Mucosa of descending colon (tissue), 3 donors: Measurements from ENCODE around the gene COL4A2. TPM values are rescaled to one million over a fixed set of nuclear protein-coding genes. Genes with fewer than 3 reads are reported as not detected.
"Not testable (repeated sequence)": the region's sequence is repeated elsewhere in the genome, so short reads cannot be mapped to it uniquely, and the experiment has no call there.

ENCODE experiments used
- ATAC-seq: fragments of 200-7000 bp; cut with Tn5 transposase; one replicate; pipeline ENCODE4 v1.9.1; 2020; ENCODE audit warnings: mild to moderate bottlenecking, moderate library complexity
- DNase-seq, 3 donors: peaks; one replicate each; pipeline ENCODE4 v3.0.0-alpha.2; 2020
- H3K36me3 ChIP-seq: fragments of 200-600 bp; one replicate; pipeline ENCODE4 v1.8.0; 2021; ENCODE audit warnings: low read depth, mild to moderate bottlenecking
- H3K4me1 ChIP-seq: fragments of 200-600 bp; one replicate; pipeline ENCODE4 v1.8.0; 2021; ENCODE audit warnings: low read depth, mild to moderate bottlenecking
- H3K4me3 ChIP-seq: fragments of 200-600 bp; one replicate; pipeline ENCODE4 v1.8.0; 2021; ENCODE audit warnings: mild to moderate bottlenecking
- H3K9me3 ChIP-seq: fragments of 200-600 bp; one replicate; pipeline ENCODE4 v1.8.0; 2021; ENCODE audit warnings: mild to moderate bottlenecking
- CTCF ChIP-seq: fragments of 200-600 bp; IDR thresholded peaks from one replicate; pipeline ENCODE4 v1.8.0; 2022; ENCODE audit warnings: antibody characterized with exemption, mild to moderate bottlenecking
- intact Hi-C, 2 donors: fragments of 100-400 bp; cut with DNase I in 1 of 2; cut with micrococcal nuclease in 1 of 2; formaldehyde crosslinking; loops; one replicate each; pipeline versions ENCODE4 v1.11.0 to v1.11.1; 2022; cut with DNase I, micrococcal nuclease
- total RNA-seq, 3 donors: library from RNA; stranded (reverse); fragmentation: NEBNext Ultra II Directional in 2 of 3; extraction: Animal tissue kit (Norgen Biotek cat#: 25700) in 2 of 3; gene quantifications; one replicate each; pipeline versions ENCODE4 v1.2.1 to v1.2.4, GENCODE V29; 2021 to 2023
- donor health status: DM: no; HTN: no; CAD: no; lungs with moderate emphysema.
- donor health status: DM: no; HTN: no; CAD: no.
- donor health status: DM: no; HTN: yes; CAD: no.

COL4A2 gene
- total RNA-seq, 3 donors from 2014 or later: 33.5 to 389 (median 74.2) TPM

DNA sequence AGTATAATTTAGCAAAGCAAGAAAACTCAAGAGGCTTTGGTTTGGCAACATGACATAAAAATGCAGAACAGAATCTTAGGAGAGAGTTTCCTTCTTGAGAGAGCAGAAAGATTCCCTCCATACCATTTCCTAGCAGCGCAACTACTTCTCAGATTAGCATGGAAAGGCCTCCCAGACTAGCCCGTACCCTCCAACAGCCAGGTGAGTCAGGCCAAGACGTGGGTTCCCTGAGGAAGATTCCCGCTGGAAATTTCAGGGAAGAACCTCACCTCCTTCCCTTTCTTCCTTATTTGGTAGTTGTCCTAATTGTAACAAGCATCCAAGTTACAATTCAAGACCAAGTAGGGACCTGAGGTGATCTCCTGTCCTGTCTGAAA lies 12.3 kb downstream of the COL4A2 start:
- Histone ChIP-seq H3K36me3 (no peaks in the 10 kb centered on the region), H3K9me3 (no peaks in the 10 kb centered on the region), H3K4me1 (no peaks in the 10 kb centered on the region), H3K4me3 (no peak overlapping the region)
- TF ChIP-seq CTCF: no peak
- ATAC-seq (no peak), DNase-seq (no peak)
- intact Hi-C loops: no loop called here

DNA sequence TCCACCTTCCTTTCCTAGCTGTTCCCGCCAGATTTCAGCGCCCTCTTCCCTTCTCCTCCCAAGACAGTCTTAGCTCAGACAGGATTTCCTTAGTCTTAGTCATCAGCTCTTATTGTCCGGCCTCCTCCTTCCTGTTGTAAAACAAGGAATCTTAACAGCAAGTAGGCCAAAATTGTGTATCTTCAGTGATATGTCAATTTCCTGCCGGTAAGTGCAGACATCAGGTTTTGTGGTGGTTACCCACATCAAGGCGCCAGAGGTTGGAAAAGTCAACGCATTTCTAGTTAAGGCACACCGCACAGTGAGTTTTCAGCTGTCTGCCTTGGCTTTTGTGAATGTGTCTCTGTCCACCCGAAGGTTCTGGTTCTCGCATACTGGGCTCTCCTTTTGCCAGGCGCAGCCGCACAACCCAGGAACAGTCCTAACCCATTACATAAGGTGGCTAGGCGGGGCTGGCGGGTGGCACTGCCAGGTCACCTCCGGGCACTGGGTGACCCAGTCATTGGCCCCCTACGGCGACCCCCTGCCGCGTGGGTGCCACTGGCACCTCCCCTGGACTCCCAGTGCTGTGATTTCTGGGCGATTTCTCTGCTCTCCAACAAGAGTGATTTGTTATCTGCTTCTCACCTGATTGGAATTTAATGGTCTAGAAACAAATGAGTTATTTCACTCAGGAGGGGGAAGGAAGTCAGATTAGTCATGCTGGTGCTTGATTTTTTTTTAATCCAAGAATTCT lies 12.9 kb downstream of the COL4A2 start:
- DNase-seq (no peak), ATAC-seq (peak; percentile 29)
- Histone ChIP-seq H3K9me3 (no peaks in the 10 kb centered on the region), H3K4me1 (no peaks in the 10 kb centered on the region), H3K36me3 (no peaks in the 10 kb centered on the region), H3K4me3 (no peak overlapping the region)
- TF ChIP-seq CTCF: no peak
- intact Hi-C loops: no loop called here

DNA sequence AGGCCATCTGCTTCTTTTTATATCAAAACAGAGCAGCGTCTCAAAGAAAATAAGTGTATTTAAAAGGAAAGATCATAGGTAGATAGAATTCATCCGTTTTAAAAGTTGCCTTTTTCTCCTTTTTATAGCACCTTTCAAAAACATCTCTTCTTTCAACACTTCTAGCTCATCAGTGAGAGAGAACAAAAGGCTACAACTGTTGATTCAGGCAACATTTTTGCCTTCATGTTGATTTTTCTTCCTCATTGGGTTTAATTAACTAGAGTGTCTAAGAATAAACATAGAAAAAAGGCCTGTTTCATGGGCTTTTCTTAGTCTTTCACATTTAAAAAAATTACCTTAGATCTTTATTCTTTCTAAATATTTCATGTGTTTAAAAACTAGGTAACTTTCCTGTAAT lies 13.6 kb downstream of the COL4A2 start:
- Histone ChIP-seq H3K36me3 (no peaks in the 10 kb centered on the region), H3K9me3 (no peaks in the 10 kb centered on the region), H3K4me1 (no peaks in the 10 kb centered on the region), H3K4me3 (no peak overlapping the region)
- intact Hi-C loops: no loop called here
- no peak for ATAC-seq
- no peak for TF ChIP-seq CTCF
- no peak for DNase-seq

DNA sequence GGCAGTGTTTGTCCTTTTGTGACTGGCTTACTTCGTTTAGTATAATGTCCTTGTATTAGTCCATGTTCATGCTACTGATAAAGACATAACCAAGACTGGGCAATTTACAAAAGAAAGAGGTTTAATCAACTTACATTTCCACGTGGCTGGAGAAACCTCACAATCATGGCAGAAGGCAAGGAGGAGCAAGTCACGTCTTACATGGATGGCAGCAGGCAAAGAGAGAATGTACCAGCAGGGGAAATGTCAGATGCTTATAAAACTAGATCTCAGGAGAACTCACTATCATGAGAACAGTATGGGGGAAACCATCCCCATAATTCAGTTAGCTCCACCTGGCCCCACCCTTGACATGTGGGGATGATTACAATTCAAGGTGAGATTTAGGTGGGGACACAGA lies 14.5 kb downstream of the COL4A2 start:
- H3K9me3 ChIP-seq, H3K36me3 ChIP-seq, H3K4me1 ChIP-seq, H3K4me3 ChIP-seq, ATAC-seq, DNase-seq, intact Hi-C loops: not testable (repeated sequence)

DNA sequence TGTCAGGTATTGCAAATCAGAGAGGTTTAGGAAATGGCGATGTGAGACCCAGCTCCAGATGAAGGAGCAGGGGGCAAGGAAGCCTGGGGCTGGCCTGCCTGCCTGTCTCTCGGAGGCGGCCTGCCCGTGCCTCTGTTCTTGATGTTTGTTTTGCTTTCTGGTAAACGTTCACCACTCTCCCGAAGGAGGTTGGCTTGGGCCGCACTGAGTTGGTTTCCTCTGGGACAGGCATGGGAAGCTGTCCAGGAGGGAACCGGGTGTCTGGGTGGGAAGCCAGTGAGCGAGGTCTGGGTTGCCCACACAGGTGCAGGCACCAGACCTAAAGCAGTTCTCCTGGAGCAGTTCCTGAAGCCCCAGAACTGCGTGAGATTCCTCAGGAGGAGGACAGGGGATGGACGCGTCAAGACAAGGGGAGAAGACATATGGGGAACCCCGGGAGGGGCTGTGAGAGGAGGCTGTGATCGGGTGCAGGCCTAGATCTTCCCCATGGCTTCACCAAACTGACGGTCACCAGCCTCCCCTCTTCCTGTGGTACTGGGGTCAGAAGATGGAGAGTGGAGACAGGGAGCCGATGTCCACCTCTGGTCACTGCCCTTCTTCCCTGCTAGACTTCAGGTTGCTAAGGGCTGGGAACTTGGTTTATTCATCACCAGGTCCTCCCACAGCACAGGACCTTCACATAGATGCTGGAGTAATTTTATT lies 15.2 kb downstream of the COL4A2 start:
- no peaks in the 10 kb centered on the region for H3K9me3 ChIP-seq
- TF ChIP-seq CTCF: no peak
- H3K4me1 ChIP-seq: no peaks in the 10 kb centered on the region
- ATAC-seq (no peak), DNase-seq (no peak)
- no peaks in the 10 kb centered on the region for H3K36me3 ChIP-seq
- intact Hi-C loops: no loop called here
- H3K4me3 ChIP-seq: no peak overlapping the region

DNA sequence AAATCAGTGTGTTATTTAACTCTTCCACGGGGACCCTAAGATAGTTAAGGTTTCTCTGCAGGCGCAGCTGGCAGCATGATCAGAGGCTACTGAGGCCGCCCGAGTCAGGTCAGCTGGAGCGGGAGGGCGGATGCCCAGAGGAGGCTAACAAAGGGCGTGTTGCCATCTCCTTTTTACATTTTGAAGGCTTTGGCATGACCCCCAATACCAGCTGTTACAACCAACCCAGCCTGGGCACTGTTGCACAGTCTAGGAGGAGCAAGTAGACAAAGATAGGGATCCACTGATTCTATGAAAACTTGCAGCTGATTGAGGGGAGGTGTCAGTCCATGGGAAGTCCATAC lies 15.7 kb downstream of the COL4A2 start:
- Histone ChIP-seq H3K36me3 (no peaks in the 10 kb centered on the region), H3K9me3 (no peaks in the 10 kb centered on the region), H3K4me3 (no peak overlapping the region), H3K4me1 (no peaks in the 10 kb centered on the region)
- TF ChIP-seq CTCF: no peak
- DNase-seq (no peak), ATAC-seq (no peak)
- intact Hi-C loops: no loop called here
